ENCODE data around the gene BRMS1L. TPM values are rescaled to one million over a fixed set of nuclear protein-coding genes. Genes with fewer than 3 reads are reported as not detected.

Gene BRMS1L
- total and polyA plus RNA-seq, 12 donors: 4.3 to 27.6 (median 11.7) TPM

- 22 to 34% (median 27%) methylated on average over 7 of the region's 7 CpGs for WGBS, 4 donors
- no peaks in the 10 kb centered on the region for H3K9me3 ChIP-seq (replicated peaks in 1 of 3)
- peaks cover 9% of the 10 kb centered on the region in 2 donors for H3K4me1 ChIP-seq (replicated peaks in 1 of 2)
- peak in 5 of 7 donors; percentile 26 to 70 (median 50) for DNase-seq
- peak overlapping the region in 1 of 4 donors; percentile 37 for H3K4me3 ChIP-seq
- TF ChIP-seq POLR2A (IDR thresholded peaks at IDR 0.05) (no peak), CTCF (IDR thresholded peaks at IDR 0.05) (peak; percentile 40 to 70 (median 58))
- H3K27ac ChIP-seq: no peak overlapping the region
- no peaks in the 10 kb centered on the region for H3K36me3 ChIP-seq (replicated peaks in 1 of 2)
- no peaks in the 10 kb centered on the region for H3K27me3 ChIP-seq
- intact Hi-C loops (cut with DNase I): loop anchor here in 1 of 2 donors (5.0 kb wide), 1 partner anchor 489 kb away; no protein-coding TSS in a partner anchor
Observed at GRCh38 chr14:35883677-35884293, 57.6 kb downstream of the BRMS1L start.

- TF ChIP-seq POLR2A (IDR thresholded peaks at IDR 0.05) (no peak), CTCF (IDR thresholded peaks at IDR 0.05) (no peak)
- Histone ChIP-seq H3K27ac (no peak overlapping the region), H3K9me3 (replicated peaks in 1 of 3) (no peaks in the 10 kb centered on the region), H3K4me1 (replicated peaks in 1 of 2) (no peaks in the 10 kb centered on the region), H3K36me3 (replicated peaks in 1 of 2) (no peaks in the 10 kb centered on the region), H3K4me3 (no peak overlapping the region), H3K27me3 (no peaks in the 10 kb centered on the region)
- no peak for DNase-seq
- intact Hi-C loops (cut with DNase I): no loop called here
Observed at GRCh38 chr14:35890308-35890707, 64.2 kb downstream of the BRMS1L start.

GRCh38 chr14:35895256-35895655, 69.1 kb downstream of the BRMS1L start:
- intact Hi-C loops (cut with DNase I): no loop called here
- Histone ChIP-seq H3K4me3 (no peak overlapping the region), H3K27ac (no peak overlapping the region), H3K27me3 (no peaks in the 10 kb centered on the region), H3K4me1 (replicated peaks in 1 of 2) (no peaks in the 10 kb centered on the region), H3K36me3 (replicated peaks in 1 of 2) (no peaks in the 10 kb centered on the region), H3K9me3 (replicated peaks in 1 of 3) (no peaks in the 10 kb centered on the region)
- no peak for DNase-seq
- no peak for TF ChIP-seq POLR2A (IDR thresholded peaks at IDR 0.05)
- no peak for TF ChIP-seq CTCF (IDR thresholded peaks at IDR 0.05)

GRCh38 chr14:35897616-35898111, 71.5 kb downstream of the BRMS1L start:
- no peaks in the 10 kb centered on the region for H3K9me3 ChIP-seq (replicated peaks in 1 of 3)
- H3K27ac ChIP-seq: no peak overlapping the region
- no peaks in the 10 kb centered on the region for H3K36me3 ChIP-seq (replicated peaks in 1 of 2)
- no peaks in the 10 kb centered on the region for H3K4me1 ChIP-seq (replicated peaks in 1 of 2)
- intact Hi-C loops (cut with DNase I): no loop called here
- no peak for DNase-seq
- H3K27me3 ChIP-seq: no peaks in the 10 kb centered on the region
- no peak overlapping the region for H3K4me3 ChIP-seq
- TF ChIP-seq CTCF (IDR thresholded peaks at IDR 0.05) (no peak), POLR2A (IDR thresholded peaks at IDR 0.05) (no peak)
- WGBS, 4 donors: 38 to 85% (median 81%) methylated on average over 1 to 4 of the region's 4 CpGs; no CpG with 5 or more reads in 1 of the 4 donors

Data from adrenal gland (tissue), 12 donors.